HG03039 (cell line): ENCODE data around the gene NCKAP1.
A peak's percentile ranks its signal among the peaks of the same experiment; 100 is the strongest.

Source experiments
- ATAC-seq: cut with Tn5 transposase; IDR thresholded peaks from one replicate; pipeline ENCODE4 v1.9.1; 2021; ENCODE audit warnings: mild to moderate bottlenecking, moderate library complexity; ENCODE audit not compliant: unreplicated experiment

NCKAP1 gene

DNA sequence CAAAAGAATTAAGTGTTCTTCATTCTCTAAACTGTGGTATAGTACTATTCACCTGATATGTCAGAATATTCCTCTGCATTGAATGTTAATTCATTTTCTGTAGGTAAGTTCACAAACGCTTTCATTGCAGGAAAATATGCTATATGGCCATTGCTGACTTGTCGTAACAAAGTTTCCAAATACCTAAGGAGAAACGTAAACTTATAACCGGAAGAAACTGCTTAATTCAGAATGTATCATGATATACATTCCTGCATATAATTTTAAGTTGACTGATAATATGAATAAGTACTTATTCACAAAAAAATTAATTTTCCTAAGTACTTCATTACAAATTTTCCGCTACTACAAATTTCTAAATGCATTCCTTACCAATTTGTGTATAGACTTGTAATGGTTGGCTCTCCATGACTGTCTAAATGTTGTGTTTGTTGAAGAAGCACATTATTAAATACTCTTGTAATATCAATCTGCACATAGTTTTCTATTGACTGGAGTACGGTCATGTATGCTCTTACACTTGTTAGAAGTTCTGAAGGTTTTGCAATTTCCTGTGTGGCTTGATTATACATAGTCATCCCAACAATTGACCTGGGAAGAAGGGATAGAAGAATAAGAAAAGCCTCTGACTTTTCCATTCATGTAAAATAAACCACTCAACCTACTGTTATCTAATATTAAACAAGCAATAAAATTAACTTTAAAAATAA, 85.4 kb downstream of the NCKAP1 start:
- ATAC-seq = no peak

DNA sequence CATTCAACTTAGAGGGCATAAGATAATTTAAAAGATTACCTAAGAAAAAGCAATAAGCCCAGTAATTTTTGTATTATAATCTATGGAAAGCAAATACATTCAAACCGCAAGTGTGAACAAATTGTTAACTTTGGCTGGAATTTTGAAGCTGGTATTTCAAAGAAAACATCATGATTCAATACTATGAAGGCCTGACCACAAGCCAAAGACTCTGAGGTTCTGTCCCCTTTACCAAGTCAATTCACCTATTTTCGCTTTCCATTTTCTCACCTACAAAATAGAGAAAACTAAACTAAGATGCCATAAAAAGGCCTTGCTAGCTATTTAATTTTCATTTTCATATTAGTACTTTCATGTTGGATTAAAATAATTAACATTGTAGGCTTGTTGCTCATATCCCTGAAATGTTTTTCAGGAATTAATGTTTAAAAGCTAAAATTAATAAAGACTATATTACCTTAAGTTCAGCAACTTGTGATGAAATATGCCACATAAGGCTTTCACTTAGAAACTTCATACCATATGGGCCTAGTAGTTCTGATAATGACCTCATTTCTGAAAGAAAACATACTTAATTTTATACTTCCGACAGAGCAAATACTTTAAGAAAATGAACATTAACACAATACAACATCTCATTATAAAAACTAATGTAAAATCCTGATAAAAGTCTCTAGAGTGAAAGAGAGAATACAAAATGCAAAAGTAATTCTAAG, 86.2 kb downstream of the NCKAP1 start:
- ATAC-seq = peak; percentile 68

DNA sequence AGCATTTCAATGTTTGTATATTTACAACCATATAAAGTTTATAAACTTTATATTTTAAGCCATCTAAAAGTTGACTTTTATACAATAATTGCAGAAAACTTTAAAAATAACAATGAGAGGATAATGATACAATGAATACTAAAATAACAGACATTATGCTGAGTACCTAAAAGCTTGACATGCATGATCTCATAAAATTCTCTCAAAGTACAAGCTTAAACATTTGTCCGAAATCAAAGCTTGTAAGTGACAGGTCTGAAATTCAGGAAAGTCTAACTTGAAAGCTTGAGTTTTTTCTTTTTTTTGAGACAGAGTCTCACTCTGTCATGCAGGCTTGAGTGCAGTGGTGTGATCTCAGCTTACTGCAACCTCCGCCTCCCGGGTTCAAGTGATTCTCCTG, 87.7 kb downstream of the NCKAP1 start:
- ATAC-seq = no peak

DNA sequence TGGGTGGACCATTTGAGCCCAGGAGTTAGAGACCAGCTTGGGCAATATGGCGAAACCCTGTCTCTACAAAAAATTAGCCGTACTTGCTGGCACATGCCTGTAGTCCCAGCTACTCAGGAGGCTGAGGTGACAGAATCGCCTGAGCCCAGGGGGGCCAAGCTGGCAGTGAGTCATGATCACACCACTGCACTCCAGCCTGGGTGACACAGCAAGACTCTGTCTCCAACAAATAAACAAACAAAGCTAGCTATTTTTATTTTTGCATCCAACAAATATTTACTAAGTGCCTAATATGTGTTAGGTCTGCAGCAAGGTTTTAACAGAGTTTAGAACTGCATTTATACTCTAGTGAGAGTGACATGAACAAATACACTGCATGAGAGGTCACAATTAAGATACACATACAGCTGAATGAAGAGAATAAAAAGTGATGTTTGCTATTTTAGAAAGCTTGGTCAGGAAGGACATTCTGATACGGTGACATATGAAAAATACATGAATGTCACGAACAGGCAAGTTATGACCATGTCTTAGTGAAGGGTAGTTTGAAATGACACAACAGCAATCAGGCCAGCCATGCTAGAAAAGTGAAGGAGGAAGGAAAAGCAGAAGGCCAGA, 88.6 kb downstream of the NCKAP1 start:
- ATAC-seq = no peak

DNA sequence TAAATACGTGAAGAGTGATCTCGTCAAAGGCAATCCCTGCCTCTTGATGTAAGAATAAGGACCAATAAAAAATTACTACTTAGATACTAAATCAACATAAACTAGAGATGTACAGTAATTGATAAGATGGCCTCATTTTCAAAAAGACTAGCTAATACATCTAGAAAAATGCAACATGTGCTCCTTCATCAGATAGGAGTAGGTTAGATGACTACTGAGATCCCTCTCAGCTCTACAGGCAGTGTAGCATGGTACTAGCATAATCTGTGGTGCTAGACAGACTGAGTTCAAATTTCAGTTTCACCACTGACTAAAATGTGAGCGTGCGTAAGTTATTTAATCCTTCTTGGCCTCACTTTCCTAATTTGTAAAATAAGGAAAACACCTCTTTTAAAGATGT, 89.2 kb downstream of the NCKAP1 start:
- no peak for ATAC-seq

DNA sequence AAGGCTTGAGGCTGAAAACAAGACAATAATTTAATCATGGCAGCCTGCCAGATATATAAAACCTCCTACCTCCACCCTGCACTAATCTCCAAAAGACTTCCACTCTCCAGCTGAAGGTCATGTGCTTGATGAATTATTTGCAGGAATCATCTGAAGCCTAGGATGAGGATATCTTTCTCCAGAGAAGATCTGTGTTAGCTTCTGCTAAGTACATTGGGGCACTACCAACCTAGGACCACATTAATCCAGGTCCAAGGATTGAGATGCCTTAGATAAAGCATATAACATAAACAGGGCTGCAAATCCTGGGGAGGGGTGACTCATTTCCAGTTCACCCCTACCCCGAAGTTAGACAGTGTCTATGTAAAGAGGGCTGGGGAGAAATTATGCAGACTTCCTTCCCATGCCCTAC, 91.3 kb downstream of the NCKAP1 start:
- no peak for ATAC-seq

DNA sequence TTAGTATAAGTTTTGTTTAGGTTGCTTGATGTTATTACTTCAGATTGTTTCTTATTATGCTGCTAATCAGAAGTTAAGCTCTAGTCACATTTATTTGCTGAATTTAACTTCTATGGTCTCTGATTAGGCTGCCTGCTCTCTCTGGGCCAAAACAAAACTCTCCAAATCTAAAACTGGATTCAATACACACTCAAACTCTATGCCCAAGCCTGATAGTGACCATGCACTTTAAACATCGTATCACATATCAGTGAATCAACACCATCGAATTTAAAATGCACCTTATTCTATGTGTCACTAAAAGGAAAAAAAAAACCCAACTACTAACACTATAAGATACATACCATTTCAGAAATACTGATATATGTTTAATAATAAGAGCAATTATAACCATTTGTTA, 94.9 kb downstream of the NCKAP1 start:
- no peak for ATAC-seq

DNA sequence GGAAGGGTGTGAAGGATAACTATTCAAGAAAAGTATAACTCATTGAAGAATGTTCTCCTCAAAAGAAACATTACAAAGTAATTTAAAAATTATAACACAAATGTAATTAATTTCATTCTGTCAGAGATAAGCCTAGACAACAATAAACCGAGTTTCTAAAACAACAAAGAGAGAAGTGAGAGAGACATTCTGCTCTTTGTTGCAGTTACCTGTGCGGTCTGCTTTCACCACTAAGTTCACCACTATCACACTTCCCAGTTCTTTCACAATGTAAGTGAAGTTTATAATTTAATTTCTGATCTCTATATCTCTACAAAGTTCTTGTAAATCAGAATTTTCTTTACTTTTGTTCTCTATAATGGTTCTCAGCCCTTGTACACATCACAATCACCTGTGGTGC, 95.5 kb downstream of the NCKAP1 start:
- ATAC-seq = no peak

DNA sequence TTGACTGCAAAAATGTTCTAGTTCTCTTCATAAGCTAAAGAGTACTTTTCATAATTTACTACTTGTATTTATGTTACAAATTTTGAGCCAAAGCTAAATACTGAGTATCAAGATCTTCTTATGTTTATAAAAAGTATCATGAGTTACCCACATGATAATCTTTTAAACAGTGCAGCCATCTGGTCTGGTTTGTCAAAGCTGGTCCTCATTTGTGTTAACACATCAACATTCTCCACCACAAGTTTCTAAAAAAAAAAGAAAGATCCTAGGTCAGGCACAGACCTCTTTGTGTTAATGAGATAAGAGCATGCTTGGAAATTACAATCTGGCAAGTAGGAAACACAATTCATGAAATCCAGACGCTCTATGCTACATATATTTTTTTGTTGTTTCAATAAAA, 96.3 kb downstream of the NCKAP1 start:
- no peak for ATAC-seq

DNA sequence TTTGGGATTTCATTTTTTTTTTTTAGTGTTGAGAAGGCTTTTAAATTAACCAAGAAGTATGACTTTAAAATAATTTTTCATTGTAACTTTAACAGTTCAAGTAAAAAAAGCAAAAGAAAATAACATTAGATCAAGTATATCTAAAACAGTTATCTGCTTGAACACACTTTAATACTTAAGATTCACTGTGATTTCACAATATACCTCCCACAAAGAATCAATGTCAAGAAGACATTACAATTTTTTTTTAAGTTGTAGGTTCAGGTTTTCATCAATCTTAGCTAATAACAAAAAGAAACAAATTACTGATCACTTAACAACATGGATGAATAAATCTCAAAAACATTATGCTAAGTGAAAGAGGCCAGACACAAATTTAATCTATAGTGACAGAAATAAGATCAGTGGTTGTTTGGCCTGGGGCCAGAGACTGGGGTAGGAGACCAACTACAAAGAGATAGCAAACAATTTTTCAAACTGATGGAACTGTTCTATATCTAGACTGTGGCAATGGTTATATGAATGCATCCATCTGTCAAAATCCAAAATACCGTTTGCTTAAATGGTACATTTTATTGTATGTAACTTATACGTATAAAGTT, 97.0 kb downstream of the NCKAP1 start:
- no peak for ATAC-seq

DNA sequence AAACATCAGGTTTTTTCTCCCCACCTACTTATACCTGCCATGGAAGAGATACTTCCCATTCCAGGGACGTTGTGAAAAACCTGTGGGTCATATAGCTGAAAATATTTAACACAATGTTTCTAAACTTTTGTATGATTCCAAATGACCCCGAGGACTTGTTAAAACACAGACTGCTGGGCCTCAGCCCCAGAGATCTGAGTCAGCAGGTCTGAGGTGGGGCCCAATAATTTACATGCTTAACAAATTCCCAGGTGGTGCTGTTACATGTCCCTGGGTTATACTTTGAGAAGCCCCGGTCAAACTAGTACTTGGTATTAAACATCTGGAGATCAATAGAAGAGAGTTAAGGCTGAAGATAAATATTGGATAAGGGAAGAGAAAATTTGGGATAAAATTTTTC, 100.4 kb downstream of the NCKAP1 start:
- ATAC-seq = no peak

DNA sequence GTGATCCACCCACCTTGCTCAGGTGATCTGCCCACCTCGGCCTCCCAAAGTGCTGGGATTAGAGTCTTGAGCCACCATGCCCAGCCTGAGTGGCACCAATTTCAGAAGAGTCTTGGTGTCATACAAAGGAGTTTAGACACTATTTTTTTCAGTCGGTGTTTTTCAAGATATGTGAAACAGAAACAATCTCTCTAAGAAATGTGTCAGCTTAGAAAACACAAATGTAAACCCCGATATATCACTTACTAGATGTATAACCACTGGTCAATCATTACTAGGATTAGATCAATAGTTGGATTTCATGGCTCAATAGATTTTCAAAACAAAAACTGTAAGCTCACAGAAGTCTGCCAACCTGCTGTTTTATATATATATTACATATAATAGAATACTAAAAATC, 104.6 kb downstream of the NCKAP1 start:
- ATAC-seq = no peak

DNA sequence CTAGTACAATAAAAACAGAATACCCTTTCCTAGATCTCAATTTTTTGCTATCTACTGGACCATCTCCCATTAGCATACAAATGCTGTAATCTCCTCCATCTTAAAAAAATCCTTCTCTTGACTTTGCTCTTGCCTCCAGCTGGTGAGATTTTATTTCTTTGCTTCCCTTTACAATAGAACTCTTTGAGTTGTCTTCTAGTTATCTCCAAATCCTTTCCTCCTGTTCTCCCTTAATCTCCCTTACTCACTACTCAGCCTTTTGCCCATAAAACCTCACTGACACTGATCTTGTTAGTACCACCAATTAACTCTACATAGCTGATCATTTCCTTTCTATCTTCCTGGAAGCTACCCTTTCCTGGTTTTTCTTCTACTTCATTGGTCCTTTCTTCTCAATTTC, 108.3 kb downstream of the NCKAP1 start:
- ATAC-seq = no peak

DNA sequence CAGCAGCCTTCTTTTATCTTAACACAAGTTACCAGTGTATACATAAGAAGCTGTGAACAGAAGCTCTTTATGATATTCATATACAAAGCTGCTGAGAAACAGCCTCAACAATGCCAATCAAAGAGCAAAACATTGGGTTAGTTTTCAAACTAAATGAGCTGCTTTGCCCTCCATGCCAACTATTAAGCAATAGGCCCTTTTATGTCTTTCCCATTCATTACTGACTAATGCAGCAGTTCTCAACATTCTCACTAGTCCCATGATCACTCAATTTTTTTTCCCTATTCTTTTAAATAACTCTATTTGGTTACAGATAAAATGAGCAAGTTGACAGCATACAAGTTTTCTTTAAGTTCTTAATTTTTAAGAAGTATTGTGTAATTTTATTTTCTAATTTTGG, 114.0 kb downstream of the NCKAP1 start:
- ATAC-seq = no peak

DNA sequence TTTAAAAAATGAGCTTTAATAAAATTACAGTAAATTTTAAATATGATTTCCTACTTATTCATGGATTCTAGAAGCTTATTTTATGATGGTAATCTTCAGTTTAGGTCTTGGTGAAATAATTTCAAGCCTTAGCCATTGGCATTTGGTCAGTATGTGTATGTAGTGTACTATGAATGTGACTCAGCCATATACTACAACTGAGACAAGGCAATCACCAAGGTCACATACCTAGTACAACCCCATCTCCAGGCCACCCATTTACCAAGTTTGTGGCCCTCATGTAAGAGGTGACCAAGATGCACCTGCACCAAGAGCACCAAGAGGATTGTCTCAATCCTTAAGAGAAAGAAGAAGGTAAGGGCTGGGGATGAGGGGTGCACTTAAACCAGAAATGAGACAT, 117.0 kb downstream of the NCKAP1 start:
- no peak for ATAC-seq

DNA sequence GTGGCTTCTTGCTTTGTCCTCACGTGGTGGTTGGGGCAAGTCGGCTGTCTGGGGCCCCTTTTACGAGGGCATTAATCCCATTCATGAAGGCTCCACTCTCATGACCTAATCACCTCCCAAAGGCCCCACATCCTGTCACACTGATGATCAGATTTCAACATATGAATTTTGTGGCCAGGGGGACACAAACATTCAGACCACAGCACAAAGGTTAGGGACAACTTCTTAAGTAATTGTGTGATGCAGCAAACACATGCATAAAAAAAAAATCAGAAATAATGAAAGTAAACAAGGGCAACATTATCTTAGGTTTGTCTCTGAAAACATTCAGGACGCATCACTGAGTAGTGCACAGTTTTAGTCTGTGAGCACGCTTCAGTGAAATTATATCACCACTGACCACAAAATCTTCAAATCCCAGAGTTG, 117.6 kb downstream of the NCKAP1 start:
- ATAC-seq = no peak

DNA sequence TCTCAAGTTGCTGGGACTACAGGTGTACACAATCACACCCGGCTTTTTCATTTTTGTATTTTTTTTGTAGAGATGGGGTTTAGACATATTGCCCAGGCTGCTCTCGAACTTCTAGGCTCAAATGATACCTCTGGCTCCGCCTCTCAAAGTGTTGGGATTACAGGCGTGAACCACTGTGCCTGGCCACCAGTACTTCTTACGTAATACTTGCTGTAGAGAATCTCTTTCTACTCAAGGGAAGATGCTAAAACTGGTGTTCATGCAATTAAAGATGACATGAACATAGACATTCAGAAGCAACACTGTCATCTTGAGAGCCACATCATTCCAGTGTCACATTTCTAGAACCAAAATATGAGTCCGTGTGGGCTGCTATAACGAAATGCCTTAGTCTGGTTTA, 118.2 kb downstream of the NCKAP1 start:
- ATAC-seq = no peak

DNA sequence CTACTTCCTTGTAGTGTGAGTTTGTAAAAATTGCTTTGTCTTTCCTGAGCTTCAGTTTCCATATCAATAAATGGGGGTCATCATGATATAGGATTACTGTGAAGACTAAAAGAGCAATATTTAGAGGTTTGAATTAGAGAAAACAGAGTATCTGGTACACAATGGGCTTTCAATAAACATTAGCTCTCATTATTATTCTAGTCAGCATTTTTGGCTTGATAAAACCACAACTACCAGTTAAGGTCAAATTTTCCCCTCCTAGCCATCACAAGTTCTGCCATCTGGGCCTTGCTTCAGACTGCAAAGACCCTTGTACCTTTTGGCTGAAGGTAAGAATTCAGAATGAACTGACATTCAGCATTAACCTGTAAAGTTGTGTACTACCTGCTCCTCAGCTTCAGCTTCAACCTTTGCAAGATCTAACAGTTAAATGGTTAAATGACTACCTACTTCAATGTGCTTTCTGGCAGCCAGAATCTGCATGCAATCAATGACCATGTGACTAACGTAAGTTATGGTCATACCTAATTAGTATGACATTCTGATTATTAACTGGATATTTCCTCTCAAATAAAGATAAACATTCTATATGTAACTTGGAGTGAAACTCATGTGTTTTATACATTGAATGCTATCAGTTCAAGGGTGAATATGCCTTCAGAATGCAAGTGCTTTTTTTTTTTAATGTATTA, 119.2 kb downstream of the NCKAP1 start:
- ATAC-seq = no peak

DNA sequence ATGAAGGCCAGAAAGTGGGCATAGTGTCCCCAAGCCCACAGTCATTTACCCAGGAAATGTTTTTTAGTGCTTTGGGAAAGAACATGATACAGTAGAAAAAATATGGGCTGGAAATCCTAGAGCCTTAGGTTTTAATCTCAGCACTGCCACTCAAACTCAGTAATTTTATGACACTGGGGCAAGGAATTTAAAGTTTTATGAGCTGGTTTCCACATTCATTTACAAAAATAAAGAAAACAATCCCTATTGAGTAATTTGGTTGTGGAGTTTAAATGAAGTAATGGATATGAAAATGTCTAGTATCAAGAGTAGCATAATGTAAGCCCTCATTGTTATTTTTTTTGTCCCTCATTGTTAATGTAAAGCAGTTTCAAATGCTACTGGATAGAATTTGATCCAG, 120.3 kb downstream of the NCKAP1 start:
- no peak for ATAC-seq

DNA sequence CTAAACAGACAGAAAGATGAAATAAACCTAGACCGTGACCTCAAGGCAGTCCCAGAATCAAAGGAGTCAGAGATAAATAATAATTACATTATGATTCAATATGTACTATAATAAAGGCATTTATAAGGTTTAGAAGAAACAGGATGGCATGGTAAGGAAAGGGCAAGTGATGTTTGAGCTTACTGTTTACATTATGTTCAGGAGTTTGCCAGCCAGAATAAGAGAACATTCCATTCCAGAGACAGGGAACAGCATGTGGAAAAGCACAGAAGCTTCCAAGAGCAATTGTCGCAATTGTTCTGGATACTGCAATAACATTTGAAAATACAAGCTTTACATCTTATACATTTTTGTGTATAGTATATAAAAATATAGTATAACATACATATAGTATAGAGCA, 121.8 kb downstream of the NCKAP1 start:
- no peak for ATAC-seq
